Neural progenitor cell (in vitro differentiated cells): ENCODE data around the gene SLC6A17. TPM values are rescaled to one million over a fixed set of nuclear protein-coding genes. Genes with fewer than 3 reads are reported as not detected.

Source experiments
- DNase-seq: peaks from one replicate; pipeline ENCODE4 v3.0.0-alpha.2; 2016; ENCODE audit warnings: low spot score
- H2AFZ ChIP-seq: fragments of 200-600 bp; sonication (generic); replicated peaks from 2 replicates; pipeline ENCODE4 v1.6.1; 2016; ENCODE audit warnings: antibody characterized with exemption
- H3F3A ChIP-seq: fragments of 200-600 bp; sonication (generic); 2 replicates; pipeline ENCODE4 v1.6.1; 2016; ENCODE audit warnings: antibody characterized with exemption, low read depth
- H3K27ac ChIP-seq: fragments of 200-600 bp; sonication (generic); 2 replicates; pipeline ENCODE4 v1.5.1; 2016; ENCODE audit warnings: mild to moderate bottlenecking
- H3K27me3 ChIP-seq: fragments of 200-600 bp; sonication (generic); 2 replicates; pipeline ENCODE4 v1.6.1; 2016; ENCODE audit warnings: mild to moderate bottlenecking, moderate library complexity
- H3K36me3 ChIP-seq: fragments of 200-600 bp; sonication (generic); 2 replicates; pipeline ENCODE4 v1.5.1; 2016
- H3K4me1 ChIP-seq: fragments of 200-600 bp; sonication (generic); 2 replicates; pipeline ENCODE4 v1.6.1; 2016; ENCODE audit warnings: mixed run types
- H3K4me2 ChIP-seq: fragments of 200-600 bp; sonication (generic); 2 replicates; pipeline ENCODE4 v1.6.1; 2016
- H3K4me3 ChIP-seq: fragments of 200-600 bp; sonication (generic); 2 replicates; pipeline ENCODE4 v1.5.1; 2016
- H3K79me2 ChIP-seq: fragments of 200-600 bp; sonication (generic); 2 replicates; pipeline ENCODE4 v1.6.1; 2016; ENCODE audit warnings: low read depth
- H3K9ac ChIP-seq: fragments of 200-600 bp; sonication (generic); 2 replicates; pipeline ENCODE4 v1.6.1; 2016
- H3K9me3 ChIP-seq: fragments of 200-600 bp; sonication (generic); 2 replicates; pipeline ENCODE4 v1.5.1; 2016; ENCODE audit warnings: low read depth
- H4K20me1 ChIP-seq: fragments of 200-600 bp; sonication (generic); 2 replicates; pipeline ENCODE4 v1.6.1; 2016; ENCODE audit warnings: low read depth
- H3K27ac Mint-ChIP-seq: 3 replicates; pipeline ENCODE4 v1.8.0; 2021; ENCODE audit warnings: mixed read lengths
- H3K27me3 Mint-ChIP-seq: 2 replicates; pipeline ENCODE4 v1.8.0; 2022; ENCODE audit warnings: low read depth, mild to moderate bottlenecking, inconsistent platforms, moderate library complexity, mixed read lengths; ENCODE audit not compliant: insufficient read depth
- H3K36me3 Mint-ChIP-seq: 3 replicates; pipeline ENCODE4 v1.8.0; 2021; ENCODE audit warnings: mixed read lengths
- H3K4me1 Mint-ChIP-seq: 3 replicates; pipeline ENCODE4 v1.8.0; 2021; ENCODE audit warnings: mixed read lengths
- H3K4me3 Mint-ChIP-seq: 3 replicates; pipeline ENCODE4 v1.8.0; 2021; ENCODE audit warnings: mild to moderate bottlenecking, moderate library complexity, mixed read lengths
- H3K9me3 Mint-ChIP-seq: 3 replicates; pipeline ENCODE4 v1.8.0; 2020; ENCODE audit warnings: mixed read lengths
- CTCF ChIP-seq: fragments of 200-600 bp; sonication (generic); IDR thresholded peaks from 2 replicates; pipeline ENCODE4 v1.5.1; 2017; ENCODE audit warnings: antibody characterized with exemption, mild to moderate bottlenecking
- EZH2 ChIP-seq: fragments of 200-600 bp; sonication (generic); IDR thresholded peaks from 2 replicates; pipeline ENCODE4 v1.6.1; 2017; ENCODE audit warnings: antibody characterized with exemption, mild to moderate bottlenecking, moderate library complexity
- EZH2phosphoT487 ChIP-seq: fragments of 200-600 bp; sonication (generic); IDR thresholded peaks from 2 replicates; pipeline ENCODE4 v1.6.1; 2017; ENCODE audit warnings: antibody characterized with exemption
- total RNA-seq: library from RNA; depleted of rRNA; stranded (reverse); fragments of >200 nt; gene quantifications from 2 replicates; pipeline ENCODE4 v1.2.3, GENCODE V29; 2015; ENCODE audit warnings: low replicate concordance

SLC6A17 gene
- total RNA-seq, 1 donor from 2014 or later, result not detected

GRCh38 chr1:110184446-110184845 lies 34.2 kb downstream of the SLC6A17 start:
- Histone ChIP-seq H3K9me3 (no peaks in the 10 kb centered on the region), H4K20me1 (no peaks in the 10 kb centered on the region), H3K4me1 (no peaks in the 10 kb centered on the region), H3K4me2 (no peak overlapping the region), H3F3A (no peaks in the 10 kb centered on the region), H3K79me2 (no peaks in the 10 kb centered on the region), H3K4me3 (no peak overlapping the region), H3K9ac (no peak overlapping the region), H3K27me3 (no peaks in the 10 kb centered on the region), H2AFZ (no peak overlapping the region), H3K36me3 (no peaks in the 10 kb centered on the region), H3K27ac (no peak overlapping the region)
- Mint-ChIP-seq H3K27ac (no peak overlapping the region), H3K27me3 (peaks cover 10% of the 10 kb centered on the region), H3K36me3 (no peaks in the 10 kb centered on the region), H3K4me3 (no peak overlapping the region), H3K9me3 (no peaks in the 10 kb centered on the region), H3K4me1 (no peaks in the 10 kb centered on the region)
- DNase-seq, result no peak
- TF ChIP-seq CTCF, result no peak
- no peak for TF ChIP-seq EZH2phosphoT487
- no peak for TF ChIP-seq EZH2

- Mint-ChIP-seq H3K27me3 (peaks cover 12% of the 10 kb centered on the region), H3K36me3 (no peaks in the 10 kb centered on the region), H3K4me1 (no peaks in the 10 kb centered on the region), H3K27ac (no peak overlapping the region), H3K9me3 (no peaks in the 10 kb centered on the region), H3K4me3 (no peak overlapping the region)
- DNase-seq, result no peak
- no peak overlapping the region for H3K9ac ChIP-seq
- H3K4me3 ChIP-seq, result no peak overlapping the region
- no peaks in the 10 kb centered on the region for H3K9me3 ChIP-seq
- H3K4me2 ChIP-seq, result no peak overlapping the region
- no peak overlapping the region for H2AFZ ChIP-seq
- H4K20me1 ChIP-seq, result no peaks in the 10 kb centered on the region
- TF ChIP-seq CTCF, result no peak
- no peaks in the 10 kb centered on the region for H3K36me3 ChIP-seq
- H3F3A ChIP-seq, result no peaks in the 10 kb centered on the region
- H3K27me3 ChIP-seq, result no peaks in the 10 kb centered on the region
- no peak overlapping the region for H3K27ac ChIP-seq
- H3K4me1 ChIP-seq, result no peaks in the 10 kb centered on the region
- H3K79me2 ChIP-seq, result no peaks in the 10 kb centered on the region
These were observed 34.9 kb downstream of the SLC6A17 start for GRCh38 chr1:110185181-110185580.

DNA sequence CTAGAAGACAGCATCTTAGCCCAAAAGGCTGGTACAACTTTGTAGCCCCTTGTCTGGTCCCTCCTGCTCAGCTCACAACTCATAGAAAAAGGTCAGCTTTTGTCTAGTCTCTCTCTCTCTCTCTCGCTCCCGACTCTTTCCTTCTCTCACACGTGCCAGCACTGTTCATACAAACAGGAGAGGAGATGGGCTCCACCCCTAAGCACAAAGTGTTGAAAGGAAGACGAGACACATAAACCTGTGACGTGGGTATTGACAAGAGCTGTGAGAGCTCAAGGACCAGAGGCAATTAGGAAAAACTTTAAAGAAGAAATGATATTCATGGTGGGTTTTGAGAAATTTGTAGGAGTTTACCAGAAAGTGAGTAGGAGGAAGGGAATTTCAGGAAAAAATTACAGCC lies 36.3 kb downstream of the SLC6A17 start:
- Histone ChIP-seq H3K9me3 (no peaks in the 10 kb centered on the region), H3K27me3 (no peaks in the 10 kb centered on the region), H4K20me1 (no peaks in the 10 kb centered on the region), H3K4me1 (no peaks in the 10 kb centered on the region), H3K27ac (no peak overlapping the region), H3K79me2 (no peaks in the 10 kb centered on the region), H2AFZ (no peak overlapping the region), H3K36me3 (no peaks in the 10 kb centered on the region), H3K9ac (no peak overlapping the region), H3K4me3 (no peak overlapping the region), H3K4me2 (no peak overlapping the region), H3F3A (no peaks in the 10 kb centered on the region)
- Mint-ChIP-seq H3K27me3 (peaks cover 16% of the 10 kb centered on the region), H3K4me1 (no peaks in the 10 kb centered on the region), H3K9me3 (no peaks in the 10 kb centered on the region), H3K27ac (no peak overlapping the region), H3K36me3 (no peaks in the 10 kb centered on the region), H3K4me3 (no peak overlapping the region)
- no peak for DNase-seq
- no peak for TF ChIP-seq EZH2
- no peak for TF ChIP-seq CTCF
- TF ChIP-seq EZH2phosphoT487, result no peak
